Sigmoid colon (tissue), 7 donors: Measurements from ENCODE around the gene TBPL2. TPM values are rescaled to one million over a fixed set of nuclear protein-coding genes. Genes with fewer than 3 reads are reported as not detected.
A peak's percentile ranks its signal among the peaks of the same experiment; 100 is the strongest.

Experiments used
- DNase-seq: peaks from one replicate; pipeline ENCODE4 v3.0.0-alpha.2; 2019
- H3K27ac ChIP-seq, 4 donors: fragments of 200-600 bp; sonication (generic); one replicate each; pipeline ENCODE4 v1.5.1; 2016 to 2019; ENCODE audit warnings: mild to moderate bottlenecking in 1 of 4
- H3K27me3 ChIP-seq, 3 donors: fragments of 200-600 bp; sonication (generic); one replicate each; pipeline ENCODE4 v1.5.1; 2019; ENCODE audit warnings: mild to moderate bottlenecking in 1 of 3
- H3K36me3 ChIP-seq, 4 donors: fragments of 200-600 bp; sonication (generic); one replicate each; pipeline ENCODE4 v1.5.1; 2016 to 2019
- H3K4me1 ChIP-seq, 4 donors: fragments of 200-600 bp; sonication (generic); one replicate each; pipeline ENCODE4 v1.5.1; 2017 to 2019
- H3K4me3 ChIP-seq, 4 donors: fragments of 200-600 bp; sonication (generic); one replicate each; pipeline ENCODE4 v1.5.1; 2017 to 2019; ENCODE audit warnings: mild to moderate bottlenecking in 2 of 4, moderate library complexity in 1 of 4
- H3K9me3 ChIP-seq, 4 donors: fragments of 200-600 bp in 3 of 4; sonication (generic) in 3 of 4; one replicate each; pipeline versions ENCODE4 v1.5.1 to v1.6.1; 2013 to 2019
- CTCF ChIP-seq, 4 experiments: fragments of 450-650 bp in 3 of 4; fragments of 200-600 bp in 1 of 4; IDR thresholded peaks; one replicate each; pipeline ENCODE4 v1.5.1; 2016 to 2019; ENCODE audit warnings: antibody characterized with exemption in 4 of 4, mild to moderate bottlenecking in 3 of 4, moderate library complexity in 2 of 4
- EP300 ChIP-seq, 4 donors: sonication (generic); formaldehyde crosslinking; IDR thresholded peaks; one replicate each; pipeline ENCODE4 v1.6.1; 2017; ENCODE audit warnings: antibody characterized with exemption in 4 of 4
- POLR2A ChIP-seq, 2 donors: fragments of 450-650 bp; IDR thresholded peaks; one replicate each; pipeline ENCODE4 v1.6.1; 2016; ENCODE audit warnings: antibody characterized with exemption in 2 of 2, mild to moderate bottlenecking in 2 of 2, moderate library complexity in 2 of 2
- POLR2AphosphoS5 ChIP-seq, 4 donors: sonication (generic); formaldehyde crosslinking; IDR thresholded peaks; one replicate each; pipeline ENCODE4 v1.6.1; 2017; ENCODE audit warnings: antibody characterized with exemption in 4 of 4
- WGBS, 2 donors: extraction: QIAGEN DNeasy Blood & Tissue Kit; methylation state at CpG; one replicate each; pipeline ENCODE4 v1.1.7; 2013; 5-methylcytosine and 5-hydroxymethylcytosine counted together
- intact Hi-C: fragments of 100-400 bp; cut with DNase I; formaldehyde crosslinking; loops from one replicate; pipeline ENCODE4 v1.15.1; 2023
- polyA plus RNA-seq, 3 donors: library from polyadenylated mRNA; stranded (reverse); fragments of 200-250 nt; gene quantifications; one replicate each; pipeline ENCODE4 v1.2.3, GENCODE V29; 2013
- total RNA-seq, 4 donors: library from RNA; depleted of rRNA; stranded (reverse); fragments of >200 nt; gene quantifications; one replicate each; pipeline ENCODE4 v1.1.0, GENCODE V29; 2016
- donor health status: healthy with polysubstance abuse.
- donor health status: Bipolar disorder and iron deficiency.
- donor health status: healthy.

TBPL2 gene
- total and polyA plus RNA-seq, 7 donors: not detected

GRCh38 chr14:55432628-55433027 lies 7.8 kb downstream of the TBPL2 start:
- DNase-seq: no peak
- WGBS, 2 donors: 91 to 92% methylated on average over 3 of the region's 3 CpGs
- Histone ChIP-seq H3K27ac (no peak overlapping the region), H3K4me1 (no peaks in the 10 kb centered on the region), H3K9me3 (no peaks in the 10 kb centered on the region), H3K4me3 (no peak overlapping the region), H3K27me3 (no peaks in the 10 kb centered on the region), H3K36me3 (no peaks in the 10 kb centered on the region)
- intact Hi-C loops: loop anchor here (5.0 kb wide), 1 partner anchor 160 kb away; the partner anchor contains the start of gene FBXO34
- TF ChIP-seq POLR2AphosphoS5 (IDR thresholded peaks at IDR 0.05) (no peak), CTCF (IDR thresholded peaks at IDR 0.05) (no peak)

- Histone ChIP-seq H3K27me3 (no peaks in the 10 kb centered on the region), H3K9me3 (no peaks in the 10 kb centered on the region), H3K27ac (no peak overlapping the region), H3K4me3 (no peak overlapping the region), H3K4me1 (no peaks in the 10 kb centered on the region), H3K36me3 (no peaks in the 10 kb centered on the region)
- WGBS, 2 donors: 2 to 4% methylated on average over 1 of the region's 1 CpG
- intact Hi-C loops: loop anchor here (5.0 kb wide), 1 partner anchor 158 kb away; the partner anchor contains the start of gene FBXO34
- no peak for DNase-seq
- TF ChIP-seq POLR2AphosphoS5 (IDR thresholded peaks at IDR 0.05) (no peak), CTCF (IDR thresholded peaks at IDR 0.05) (peak in 1 of 4 experiments; percentile 33), POLR2A (IDR thresholded peaks at IDR 0.05) (no peak), EP300 (IDR thresholded peaks at IDR 0.05) (no peak)
These were observed 10.3 kb downstream of the TBPL2 start for GRCh38 chr14:55430024-55430690.

GRCh38 chr14:55427439-55427838 lies 13.0 kb downstream of the TBPL2 start:
- Histone ChIP-seq H3K36me3 (no peaks in the 10 kb centered on the region), H3K27ac (no peak overlapping the region), H3K4me3 (no peak overlapping the region), H3K4me1 (no peaks in the 10 kb centered on the region), H3K9me3 (no peaks in the 10 kb centered on the region), H3K27me3 (no peaks in the 10 kb centered on the region)
- WGBS, 2 donors: 86 to 87% methylated on average over 7 of the region's 7 CpGs
- no peak for TF ChIP-seq EP300 (IDR thresholded peaks at IDR 0.05)
- intact Hi-C loops: no loop called here
- no peak for DNase-seq

DNA sequence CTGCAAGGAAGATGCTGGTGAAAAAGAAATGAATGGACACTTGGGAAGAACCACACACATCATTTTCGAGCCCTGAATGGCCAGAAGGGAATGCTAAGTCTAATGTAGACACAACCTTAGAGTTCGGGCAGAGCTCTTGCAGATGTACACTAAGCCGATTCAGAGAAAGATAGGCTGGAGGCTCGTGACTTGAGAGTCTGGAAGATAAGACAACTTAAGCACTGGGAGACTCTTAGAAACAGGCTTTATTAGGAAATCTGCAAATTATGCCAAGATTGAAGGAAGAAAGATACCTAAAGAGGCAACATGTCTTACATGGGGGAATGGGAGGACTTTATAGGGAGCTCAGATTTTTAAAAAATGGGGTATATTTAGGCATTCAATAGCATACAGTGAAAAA lies 13.5 kb downstream of the TBPL2 start:
- WGBS, 2 donors: 88 to 89% methylated on average over 4 of the region's 4 CpGs
- H3K36me3 ChIP-seq: no peaks in the 10 kb centered on the region
- no peaks in the 10 kb centered on the region for H3K27me3 ChIP-seq
- no peak overlapping the region for H3K27ac ChIP-seq
- no peak overlapping the region for H3K4me3 ChIP-seq
- no peaks in the 10 kb centered on the region for H3K9me3 ChIP-seq
- no peak for DNase-seq
- no peak for TF ChIP-seq POLR2AphosphoS5 (IDR thresholded peaks at IDR 0.05)
- no peak for TF ChIP-seq EP300 (IDR thresholded peaks at IDR 0.05)
- TF ChIP-seq CTCF (IDR thresholded peaks at IDR 0.05): no peak
- TF ChIP-seq POLR2A (IDR thresholded peaks at IDR 0.05): no peak
- intact Hi-C loops: no loop called here
- no peaks in the 10 kb centered on the region for H3K4me1 ChIP-seq

DNA sequence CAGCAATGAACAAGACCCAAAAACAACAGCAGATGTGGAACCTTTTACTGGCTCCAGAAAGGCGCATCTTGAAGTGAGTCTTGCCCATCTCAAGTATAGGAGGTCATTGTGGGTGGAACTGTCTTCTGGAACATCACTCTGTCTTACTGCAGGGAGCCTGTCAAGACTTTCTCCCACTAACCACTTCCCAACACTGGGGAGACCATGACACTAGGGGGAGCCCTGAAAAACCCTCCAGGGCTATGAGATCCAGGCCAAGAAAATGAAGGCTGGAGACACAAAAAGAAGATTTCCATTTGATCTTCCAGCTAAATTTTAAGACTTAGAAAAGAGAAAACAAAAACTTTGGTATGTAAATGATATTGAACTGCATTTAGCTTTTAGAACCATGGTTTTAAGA lies 15.3 kb downstream of the TBPL2 start:
- no peaks in the 10 kb centered on the region for H3K27me3 ChIP-seq
- no peak for DNase-seq
- intact Hi-C loops: no loop called here
- H3K4me3 ChIP-seq: no peak overlapping the region
- H3K4me1 ChIP-seq: no peaks in the 10 kb centered on the region
- H3K9me3 ChIP-seq: no peaks in the 10 kb centered on the region
- TF ChIP-seq POLR2A (IDR thresholded peaks at IDR 0.05) (no peak), EP300 (IDR thresholded peaks at IDR 0.05) (no peak), CTCF (IDR thresholded peaks at IDR 0.05) (no peak), POLR2AphosphoS5 (IDR thresholded peaks at IDR 0.05) (no peak)
- H3K36me3 ChIP-seq: no peaks in the 10 kb centered on the region
- no peak overlapping the region for H3K27ac ChIP-seq
- WGBS, 2 donors: 90 to 97% methylated on average over 1 of the region's 1 CpG
